SIG-M5 treated with dmso at 0.1 percent for 504 hours (cell line): Measurements from ENCODE around the gene PRAMEF33.
A peak's percentile ranks its signal among the peaks of the same experiment; 100 is the strongest.
"Not testable (repeated sequence)": the region's sequence is repeated elsewhere in the genome, so short reads cannot be mapped to it uniquely, and the experiment has no call there.

Source experiments
- DNase-seq: peaks from one replicate; lab custom pipeline; 2025; ENCODE audit not compliant: unreplicated experiment; lab: John Stamatoyannopoulos, UW

Gene PRAMEF33, protein sequence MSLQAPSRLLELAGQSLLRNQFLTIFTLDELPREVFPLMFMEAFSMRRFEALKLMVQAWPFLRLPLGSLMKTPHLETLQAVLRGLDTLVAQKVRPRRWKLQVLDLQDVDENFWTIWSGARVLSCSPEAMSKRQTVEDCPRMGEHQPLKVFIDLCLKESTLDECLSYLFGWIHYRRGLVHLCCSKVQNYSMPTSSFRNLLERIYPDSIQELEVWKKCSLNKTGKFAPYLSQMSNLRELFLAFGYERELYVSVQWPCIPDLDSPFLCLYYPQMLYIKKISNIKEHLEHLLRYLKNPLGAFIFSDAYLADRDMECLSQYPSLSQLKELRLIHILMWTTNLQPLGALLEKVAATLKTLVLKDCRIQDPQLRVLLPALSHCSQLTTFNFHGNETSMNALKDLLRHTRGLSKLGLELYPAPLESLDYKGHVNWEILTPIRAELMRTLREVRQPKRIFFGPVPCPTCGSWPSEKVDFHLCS

GRCh38 chr1:13303239-13303638, at the start of gene PRAMEF33:
TSS of gene PRAMEF33 (plus strand) at chr1:13303539. CDS start at chr1:13305955, 2,416 bp downstream.
- not testable (repeated sequence) for DNase-seq

DNA sequence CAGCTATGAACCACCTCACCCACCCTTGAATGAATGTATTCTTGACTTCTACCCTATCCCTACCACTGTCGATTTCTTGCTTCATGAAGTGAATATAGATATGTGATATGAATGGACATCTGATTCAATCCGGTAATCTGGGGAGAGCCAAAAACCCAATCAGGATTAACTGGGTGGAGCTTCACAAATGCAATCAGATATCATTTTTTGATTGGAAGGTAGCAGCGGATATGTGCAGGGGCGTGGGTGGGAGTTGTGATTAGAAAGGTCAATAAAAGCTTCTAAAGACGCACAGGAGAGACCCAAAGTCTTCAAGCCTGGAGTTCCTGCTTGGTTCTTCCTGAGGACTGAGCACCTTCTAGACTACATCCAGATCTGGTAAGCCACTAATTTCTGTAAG, 49.4 kb upstream of the PRAMEF33 start, which contains the start of gene PRAMEF5:
Gene PRAMEF5 (plus strand): TSS at position 301 of the 400 bp plus-strand sequence. CDS start 5,071 bp downstream, outside the sequence.
- not testable (repeated sequence) for DNase-seq

DNA sequence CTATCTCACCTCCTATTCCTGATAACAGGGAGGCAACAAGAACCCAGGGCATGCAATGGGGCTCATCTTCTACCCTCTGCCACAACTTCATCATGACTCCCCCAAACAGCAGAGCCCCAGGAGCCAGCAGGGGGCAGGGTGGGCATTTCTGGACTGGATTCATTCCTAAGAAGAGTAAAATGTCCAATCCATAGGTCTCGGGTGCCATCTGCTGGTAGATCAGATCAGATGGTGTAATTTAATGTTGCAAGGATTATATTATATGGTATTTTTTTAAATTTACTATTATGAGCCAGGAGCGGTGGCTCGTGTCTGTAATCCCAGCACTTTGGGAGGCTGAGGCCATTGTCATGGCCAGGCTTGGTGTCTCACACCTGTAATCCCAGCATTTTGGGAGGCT, 38.2 kb upstream of the PRAMEF33 start:
- not testable (repeated sequence) for DNase-seq

- DNase-seq: not testable (repeated sequence)
These were observed 26.3 kb upstream of the PRAMEF33 start for GRCh38 chr1:13277016-13277415.

DNA sequence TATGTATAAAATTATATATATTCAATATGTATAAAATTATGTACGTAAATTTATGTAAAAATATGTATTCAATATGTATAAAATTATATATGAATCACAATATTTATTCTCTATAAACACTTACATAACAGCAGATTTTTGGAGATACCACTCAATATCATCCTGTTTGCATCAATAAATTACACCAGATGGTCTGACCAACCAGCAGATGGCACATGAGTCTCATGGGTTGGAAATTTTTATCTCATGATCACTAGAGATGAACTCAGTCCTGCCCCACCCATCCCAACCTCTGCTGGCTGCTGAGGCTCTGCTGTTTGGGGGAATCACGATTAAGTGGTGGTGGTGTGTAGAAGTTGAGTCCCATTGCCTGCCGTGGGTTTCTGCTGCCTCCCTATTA, 23.7 kb upstream of the PRAMEF33 start:
- DNase-seq: not testable (repeated sequence)

GRCh38 chr1:13285037-13285436, 18.3 kb upstream of the PRAMEF33 start, which contains the start of gene PRAMEF8:
TSS of gene PRAMEF8 (minus strand) at chr1:13285137. CDS start at chr1:13284091, 1,046 bp downstream.
- DNase-seq: not testable (repeated sequence)

GRCh38 chr1:13289030-13289429, 14.3 kb upstream of the PRAMEF33 start:
- DNase-seq: not testable (repeated sequence)

- not testable (repeated sequence) for DNase-seq
These were observed 6.0 kb upstream of the PRAMEF33 start for GRCh38 chr1:13297216-13297931.

- not testable (repeated sequence) for DNase-seq
These were observed 4.6 kb upstream of the PRAMEF33 start for GRCh38 chr1:13298699-13299098.

DNA sequence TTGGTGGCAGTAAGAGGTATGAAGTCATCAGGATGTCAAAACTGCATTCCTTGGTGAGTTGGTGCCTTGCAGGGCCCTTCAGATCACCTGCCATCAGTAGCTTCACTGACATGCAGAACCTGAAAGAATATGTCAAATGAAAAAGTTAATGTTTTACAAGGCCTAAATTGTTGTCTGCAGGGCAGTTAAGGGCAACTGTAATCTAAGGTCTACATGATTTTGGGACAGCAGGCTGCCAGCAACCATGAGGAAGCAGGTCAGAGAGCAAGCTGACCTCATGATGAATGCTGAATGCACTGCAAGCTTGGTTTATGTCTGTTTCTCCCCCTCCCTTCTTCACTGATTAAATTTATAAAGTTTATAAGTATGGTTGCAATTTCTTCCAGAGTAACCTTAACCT, 1.1 kb upstream of the PRAMEF33 start:
- not testable (repeated sequence) for DNase-seq

- not testable (repeated sequence) for DNase-seq
These were observed 11.9 kb downstream of the PRAMEF33 start, which contains the start of gene PRAMEF15 for GRCh38 chr1:13315281-13315680. TSS of gene PRAMEF15 (plus strand) at chr1:13315581. CDS start at chr1:13318408, 2,827 bp downstream.

GRCh38 chr1:13342496-13342895, 39.2 kb downstream of the PRAMEF33 start:
- DNase-seq: not testable (repeated sequence)

GRCh38 chr1:13347034-13347433, 43.7 kb downstream of the PRAMEF33 start, which contains the start of gene PRAMEF14:
TSS of gene PRAMEF14 (minus strand) at chr1:13347134. CDS start at chr1:13345314, 1,820 bp downstream.
- DNase-seq: not testable (repeated sequence)

DNA sequence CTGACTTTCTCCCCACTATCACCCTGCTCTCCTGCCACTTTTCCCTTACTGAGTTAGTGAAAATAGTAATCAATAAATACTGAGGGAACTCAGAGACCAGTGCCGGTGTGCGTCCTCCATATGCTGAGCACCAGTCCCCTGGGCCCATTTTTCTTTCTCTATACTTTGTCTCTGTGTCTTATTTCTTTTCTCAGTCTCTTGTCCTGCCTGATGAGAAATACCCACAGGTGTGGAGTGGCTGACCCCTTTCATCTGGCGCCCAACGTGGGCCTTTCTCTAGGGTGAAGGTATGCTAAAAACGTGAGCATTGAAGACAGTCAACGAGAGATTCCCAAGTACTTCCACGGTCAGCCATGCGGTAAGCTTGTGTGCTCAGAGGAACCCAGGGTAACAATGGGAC, 50.1 kb downstream of the PRAMEF33 start:
- DNase-seq: not testable (repeated sequence)

DNA sequence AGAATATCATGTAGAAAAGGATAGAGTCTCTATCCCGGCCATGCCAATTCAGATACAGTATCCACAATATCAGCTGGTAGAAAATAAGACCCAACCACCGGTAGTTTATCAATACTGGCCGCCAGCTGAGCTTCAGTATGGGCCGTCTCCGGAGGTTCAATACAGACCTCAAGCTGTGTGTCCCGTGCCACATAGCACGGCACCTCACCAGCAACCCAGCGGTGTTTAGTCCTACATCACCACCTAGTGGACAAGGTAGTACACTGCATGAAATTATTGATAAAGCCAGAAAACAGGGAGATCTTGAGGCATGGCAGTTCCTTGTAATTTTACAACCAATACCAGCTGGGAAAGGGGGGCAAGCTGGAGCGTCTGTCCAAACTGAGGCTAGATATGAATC, 51.1 kb downstream of the PRAMEF33 start:
- not testable (repeated sequence) for DNase-seq

- DNase-seq: peak; percentile 32
These were observed 53.4 kb downstream of the PRAMEF33 start for GRCh38 chr1:13356774-13357173.
